ENCODE data around the gene DGKB.

DNA sequence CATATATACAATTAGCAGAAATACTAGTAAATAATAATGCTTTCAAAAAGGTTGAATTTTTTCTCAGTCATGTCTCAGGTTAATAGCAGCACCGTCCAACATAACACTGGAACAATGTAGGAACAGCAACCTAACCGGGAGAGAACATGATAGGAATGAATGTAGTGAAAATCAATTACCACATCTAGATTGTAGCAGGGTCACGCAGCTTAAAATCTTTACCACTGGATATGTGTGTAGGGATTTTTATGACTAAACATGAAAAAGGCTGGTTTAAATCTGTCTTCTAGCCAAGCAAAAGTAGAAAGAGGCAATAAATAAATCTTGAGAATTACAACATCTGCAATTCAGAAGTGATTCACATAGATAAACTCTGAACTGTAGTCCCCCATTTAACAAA, 326.0 kb downstream of the DGKB start:
- no peak for TF ChIP-seq RFX5 (IDR thresholded peaks at IDR 0.05; ENCODE audit: low read length)
- no peak for TF ChIP-seq CTCF (IDR thresholded peaks at IDR 0.05)
- TF ChIP-seq CHD2 (IDR thresholded peaks at IDR 0.05; ENCODE audit: low read length, partially characterized antibody), result no peak

Measured in SK-N-SH (cell line).